ENCODE data around the gene NAGK. TPM values are rescaled to one million over a fixed set of nuclear protein-coding genes. Genes with fewer than 3 reads are reported as not detected.

Gene NAGK
- total and polyA plus RNA-seq, 2 donors (not counting 3 experiments of a cell fraction or from before 2014, with no cell fraction given) = 130 to 184 TPM

DNA sequence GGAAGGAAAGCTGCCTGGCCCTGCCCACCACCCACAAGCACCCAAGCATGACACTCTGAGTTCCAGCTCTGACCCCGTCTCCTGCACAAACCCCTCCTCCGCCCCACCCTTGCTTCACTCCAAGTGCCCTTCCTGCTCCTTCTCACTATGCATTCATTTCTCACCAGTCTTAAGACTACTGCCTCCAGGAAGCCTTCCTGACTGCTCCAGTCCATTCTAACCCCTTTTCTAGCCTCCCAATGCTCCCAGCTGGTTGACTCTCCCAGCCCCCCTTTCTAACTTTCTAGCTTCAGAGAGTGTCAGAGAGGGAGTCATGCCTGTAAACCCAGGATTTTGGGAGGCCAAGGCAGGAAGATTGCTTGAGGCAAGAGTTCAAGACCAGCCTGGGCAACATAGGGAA is 8.2 kb upstream of the NAGK start:
- dilution Hi-C loops (cut with MboI; ENCODE audit: extremely low pct_ligation_motif_present, low sequenced_read_pairs) = no loop called here
- Histone ChIP-seq H3K9me3 (replicated peaks; ENCODE audit: control insufficient read depth, insufficient read depth, low read length) (no peaks in the 10 kb centered on the region), H4K20me1 (replicated peaks; ENCODE audit: control insufficient read depth, extremely low read depth, insufficient read depth, low read length) (no peaks in the 10 kb centered on the region), H3K4me3 (replicated peaks in 1 of 3; ENCODE audit: insufficient read depth in 1 of 3, low read depth in 1 of 3, low read length in 3 of 3) (no peak overlapping the region), H3K9ac (replicated peaks; ENCODE audit: extremely low read depth, insufficient read depth, low read length) (no peak overlapping the region), H3K79me2 (ENCODE audit: control insufficient read depth, insufficient read depth, low read length) (no peaks in the 10 kb centered on the region), H3K36me3 (ENCODE audit: control insufficient read depth in 2 of 2, extremely low read depth in 1 of 2, insufficient read depth in 2 of 2, low read length in 2 of 2) (no peaks in the 10 kb centered on the region), H3K27ac (ENCODE audit: insufficient read depth, low read depth, low read length) (no peak overlapping the region), H3K4me2 (ENCODE audit: insufficient read depth, low read length) (no peak overlapping the region), H3K9me1 (replicated peaks; ENCODE audit: control insufficient read depth, extremely low read depth, insufficient read depth, low read length) (no peaks in the 10 kb centered on the region), H3K4me1 (ENCODE audit: control insufficient read depth, extremely low read depth, insufficient read depth, low read length) (no peaks in the 10 kb centered on the region), H3K27me3 (ENCODE audit: control insufficient read depth in 2 of 2, insufficient read depth in 2 of 2, low read length in 2 of 2) (peaks cover 11 to 22% of the 10 kb centered on the region in 2 experiments), H2AFZ (ENCODE audit: low read depth, low read length) (no peak overlapping the region)
- no peak for DNase-seq (ENCODE audit: low read depth, low spot score)
- CTCF ChIA-PET = interaction anchor here (1.0 to 1.1 kb wide), 2 partner anchors 11 to 96 kb away, joined by 3 to 4 read pairs; no protein-coding TSS in a partner anchor
- intact Hi-C loops (cut with micrococcal nuclease) = no loop called here
- POLR2A ChIA-PET = no interaction called here
- TF ChIP-seq, protein P1, sequence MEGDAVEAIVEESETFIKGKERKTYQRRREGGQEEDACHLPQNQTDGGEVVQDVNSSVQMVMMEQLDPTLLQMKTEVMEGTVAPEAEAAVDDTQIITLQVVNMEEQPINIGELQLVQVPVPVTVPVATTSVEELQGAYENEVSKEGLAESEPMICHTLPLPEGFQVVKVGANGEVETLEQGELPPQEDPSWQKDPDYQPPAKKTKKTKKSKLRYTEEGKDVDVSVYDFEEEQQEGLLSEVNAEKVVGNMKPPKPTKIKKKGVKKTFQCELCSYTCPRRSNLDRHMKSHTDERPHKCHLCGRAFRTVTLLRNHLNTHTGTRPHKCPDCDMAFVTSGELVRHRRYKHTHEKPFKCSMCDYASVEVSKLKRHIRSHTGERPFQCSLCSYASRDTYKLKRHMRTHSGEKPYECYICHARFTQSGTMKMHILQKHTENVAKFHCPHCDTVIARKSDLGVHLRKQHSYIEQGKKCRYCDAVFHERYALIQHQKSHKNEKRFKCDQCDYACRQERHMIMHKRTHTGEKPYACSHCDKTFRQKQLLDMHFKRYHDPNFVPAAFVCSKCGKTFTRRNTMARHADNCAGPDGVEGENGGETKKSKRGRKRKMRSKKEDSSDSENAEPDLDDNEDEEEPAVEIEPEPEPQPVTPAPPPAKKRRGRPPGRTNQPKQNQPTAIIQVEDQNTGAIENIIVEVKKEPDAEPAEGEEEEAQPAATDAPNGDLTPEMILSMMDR (IDR thresholded peaks at IDR 0.05; ENCODE audit: extremely low read depth in 1 of 2, insufficient read depth in 1 of 2, low read depth in 1 of 2, low read length in 2 of 2) = no peak
- TF ChIP-seq FOS (IDR thresholded peaks at IDR 0.05; ENCODE audit: borderline replicate concordance, insufficient read depth, low read length) = no peak
- TF ChIP-seq POLR2A (IDR thresholded peaks at IDR 0.05; ENCODE audit: low read depth, low read length) = no peak
- TF ChIP-seq EZH2 (IDR thresholded peaks at IDR 0.05; ENCODE audit: borderline replicate concordance, low read depth, low read length, severe bottlenecking) = no peak
- no peak for TF ChIP-seq POLR2AphosphoS5 (IDR thresholded peaks at IDR 0.05; ENCODE audit: insufficient read depth, low read depth, low read length)
- no peak for TF ChIP-seq JUN (IDR thresholded peaks at IDR 0.05; ENCODE audit: borderline replicate concordance, insufficient read depth, insufficient read length, low read depth)
- TF ChIP-seq MYC (IDR thresholded peaks at IDR 0.05; ENCODE audit: low read depth, low read length) = no peak
- TF ChIP-seq GATA2 (IDR thresholded peaks at IDR 0.05; ENCODE audit: insufficient read depth, insufficient read length, low read depth, low read length) = no peak
- FAIRE-seq = no peak
- BruUV-seq (replicated peaks) = no TSS peak
